WTC11 (cell line): ENCODE results near the gene EXD3. TPM values are rescaled to one million over a fixed set of nuclear protein-coding genes. Genes with fewer than 3 reads are reported as not detected.

Source experiments
- ATAC-seq: fragments of 200-7000 bp; cut with Tn5 transposase; 2 replicates; pipeline ENCODE4 v1.10.0; 2021; ENCODE audit warnings: mild to moderate bottlenecking, moderate library complexity
- CTCF ChIA-PET: fragments of 300-600 bp; sonication (Branson Sonifier 250); formaldehyde crosslinking; loops from one replicate; lab custom pipeline; 2021; ENCODE audit warnings: antibody characterized with exemption; lab: Charles Lee
- POLR2A ChIA-PET: fragments of 350-600 bp; sonication (Branson Sonifier 250); formaldehyde crosslinking; loops from one replicate; lab custom pipeline; 2021; ENCODE audit warnings: antibody characterized with exemption; lab: Charles Lee
- DNase-seq: peaks from one replicate; pipeline ENCODE4 v3.0.0; 2021; ENCODE audit warnings: low spot score
- H3K27ac Mint-ChIP-seq: 2 replicates; pipeline ENCODE4 v1.8.0; 2021; ENCODE audit warnings: mixed read lengths
- H3K27me3 Mint-ChIP-seq: 2 replicates; pipeline ENCODE4 v1.8.0; 2021; ENCODE audit warnings: low read depth, mild to moderate bottlenecking, moderate library complexity, mixed read lengths
- H3K36me3 Mint-ChIP-seq: 2 replicates; pipeline ENCODE4 v1.8.0; 2021; ENCODE audit warnings: mixed read lengths
- H3K4me1 Mint-ChIP-seq: 2 replicates; pipeline ENCODE4 v1.8.0; 2022; ENCODE audit warnings: mixed read lengths
- H3K4me3 Mint-ChIP-seq: 2 replicates; pipeline ENCODE4 v1.8.0; 2021; ENCODE audit warnings: mild to moderate bottlenecking, moderate library complexity, mixed read lengths
- H3K9me3 Mint-ChIP-seq: 2 replicates; pipeline ENCODE4 v1.8.0; 2021; ENCODE audit warnings: mixed read lengths
- ATF3 ChIP-seq: sonication (generic); formaldehyde crosslinking; conservative IDR thresholded peaks from 2 replicates; pipeline ENCODE4 v1.8.1; 2022; ENCODE audit warnings: mild to moderate bottlenecking, missing genetic modification reagents
- FOXJ3 ChIP-seq: sonication (generic); formaldehyde crosslinking; IDR thresholded peaks from 2 replicates; pipeline ENCODE4 v1.9.0; 2021; ENCODE audit warnings: missing genetic modification reagents, mild to moderate bottlenecking, borderline replicate concordance
- HMGXB4 ChIP-seq: sonication (generic); formaldehyde crosslinking; IDR thresholded peaks from 2 replicates; pipeline ENCODE4 v1.8.1; 2023; ENCODE audit warnings: mild to moderate bottlenecking, moderate library complexity, missing genetic modification reagents
- IRF1 ChIP-seq: sonication (generic); formaldehyde crosslinking; IDR thresholded peaks from 2 replicates; pipeline ENCODE4 v1.8.0; 2023; ENCODE audit warnings: missing genetic modification reagents
- IRF2 ChIP-seq: sonication (generic); formaldehyde crosslinking; IDR thresholded peaks from 2 replicates; pipeline ENCODE4 v1.8.0; 2022; ENCODE audit warnings: low read depth, missing genetic modification reagents, borderline replicate concordance
- JAZF1 ChIP-seq: fragments of 250-450 bp; sonication (Bioruptor Pico); IDR thresholded peaks from 2 replicates; pipeline ENCODE4 v1.9.0; 2021; ENCODE audit warnings: moderate library complexity, mild to moderate bottlenecking, inconsistent platforms
- KAT7 ChIP-seq: sonication (generic); formaldehyde crosslinking; IDR thresholded peaks from 2 replicates; pipeline ENCODE4 v1.8.1; 2023; ENCODE audit warnings: missing genetic modification reagents, mild to moderate bottlenecking, borderline replicate concordance
- NR3C1 ChIP-seq: sonication (generic); formaldehyde crosslinking; conservative IDR thresholded peaks from 2 replicates; pipeline ENCODE4 v1.8.1; 2023; ENCODE audit warnings: low read depth, mild to moderate bottlenecking, missing genetic modification reagents
- PREB ChIP-seq: sonication (generic); formaldehyde crosslinking; IDR thresholded peaks from 2 replicates; pipeline ENCODE4 v1.8.1; 2022; ENCODE audit warnings: mild to moderate bottlenecking, missing genetic modification reagents, moderate library complexity, borderline replicate concordance
- PRRX2 ChIP-seq: fragments of 250-450 bp; sonication (Bioruptor Pico); IDR thresholded peaks from 2 replicates; pipeline ENCODE4 v1.8.0; 2021; ENCODE audit warnings: mild to moderate bottlenecking
- RELA ChIP-seq: sonication (generic); formaldehyde crosslinking; IDR thresholded peaks from 2 replicates; pipeline ENCODE4 v1.8.1; 2022; ENCODE audit warnings: missing genetic modification reagents, mild to moderate bottlenecking, borderline replicate concordance
- SOX15 ChIP-seq: fragments of 250-450 bp; sonication (Bioruptor Pico); IDR thresholded peaks from 2 replicates; pipeline ENCODE4 v1.9.0; 2021; ENCODE audit warnings: mild to moderate bottlenecking
- STAT6 ChIP-seq: sonication (generic); formaldehyde crosslinking; conservative IDR thresholded peaks from 2 replicates; pipeline ENCODE4 v1.8.1; 2023; ENCODE audit warnings: mild to moderate bottlenecking, low read depth, missing genetic modification reagents, moderate library complexity
- TEAD1 ChIP-seq: sonication (generic); formaldehyde crosslinking; IDR thresholded peaks from 2 replicates; pipeline ENCODE4 v1.8.0; 2022; ENCODE audit warnings: mild to moderate bottlenecking, missing genetic modification reagents
- TP53 ChIP-seq: sonication (generic); formaldehyde crosslinking; IDR thresholded peaks from 2 replicates; pipeline ENCODE4 v1.8.1; 2023; ENCODE audit warnings: mild to moderate bottlenecking, missing genetic modification reagents
- USF1 ChIP-seq: sonication (generic); formaldehyde crosslinking; IDR thresholded peaks from 2 replicates; pipeline ENCODE4 v1.8.0; 2022; ENCODE audit warnings: mild to moderate bottlenecking, missing genetic modification reagents
- ZBTB43 ChIP-seq: sonication (generic); formaldehyde crosslinking; IDR thresholded peaks from 2 replicates; pipeline ENCODE4 v1.8.1; 2023; ENCODE audit warnings: mild to moderate bottlenecking, missing genetic modification reagents
- ZNF512 ChIP-seq: sonication (generic); formaldehyde crosslinking; IDR thresholded peaks from 2 replicates; pipeline ENCODE4 v1.8.1; 2022; ENCODE audit warnings: missing genetic modification reagents, borderline replicate concordance
- ZNF532 ChIP-seq: fragments of 250-450 bp; sonication (Bioruptor Pico); IDR thresholded peaks from 2 replicates; pipeline ENCODE4 v1.9.0; 2021; ENCODE audit warnings: mild to moderate bottlenecking, borderline replicate concordance
- total RNA-seq: library from RNA; stranded (reverse); gene quantifications from 3 replicates; pipeline ENCODE4 v1.2.3, GENCODE V29; 2021

Gene EXD3
- total RNA-seq, 1 experiment from 2014 or later, result 21.2 TPM

GRCh38 chr9:137428311-137428630, 5.3 kb upstream of the EXD3 start (continued):
- no peak for TF ChIP-seq STAT6 (CRISPR knock-in tag)
- no peak for TF ChIP-seq NR3C1 (CRISPR knock-in tag)
- no peak for TF ChIP-seq PREB (CRISPR knock-in tag)
- TF ChIP-seq TP53 (CRISPR knock-in tag), result no peak
- no peak for TF ChIP-seq ZNF532
- TF ChIP-seq ATF3 (CRISPR knock-in tag), result no peak
- no peak for TF ChIP-seq IRF1 (CRISPR knock-in tag)
- no peak for TF ChIP-seq JAZF1 (CRISPR knock-in tag)
- no peak for TF ChIP-seq ZBTB43 (CRISPR knock-in tag)
- TF ChIP-seq USF1 (CRISPR knock-in tag), result no peak

GRCh38 chr9:137427454-137428310, 4.7 kb upstream of the EXD3 start:
- Mint-ChIP-seq H3K27me3 (no peaks in the 10 kb centered on the region; the same call in 1 of the 2 replicates), H3K36me3 (no peaks in the 10 kb centered on the region), H3K27ac (no peak overlapping the region), H3K4me1 (no peaks in the 10 kb centered on the region), H3K9me3 (no peaks in the 10 kb centered on the region), H3K4me3 (no peak overlapping the region)
- ChIA-PET CTCF (interaction anchor here (1.0 to 1.5 kb wide), 2 partner anchors 17 to 141 kb away, joined by 3 read pairs; no protein-coding TSS in a partner anchor), POLR2A (no interaction called here)
- ATAC-seq, result no peak
- no peak for DNase-seq
- TF ChIP-seq PRRX2 (CRISPR knock-in tag) (no peak), SOX15 (CRISPR knock-in tag) (no peak), TEAD1 (CRISPR knock-in tag) (no peak), HMGXB4 (no peak), IRF2 (no peak), RELA (CRISPR knock-in tag) (no peak), USF1 (CRISPR knock-in tag) (no peak), FOXJ3 (no peak), KAT7 (no peak), ZNF512 (CRISPR knock-in tag) (no peak)
